Cerebellar cortex (tissue), 1 donor: ENCODE measurements around the gene FOXS1.

ENCODE experiments used
- DNase-seq: peaks from one replicate; pipeline ENCODE4 v3.0.0-alpha.2; 2015; ENCODE audit warnings: low spot score

The FOXS1 gene

GRCh38 chr20:31845300-31845863 is at the start of gene FOXS1:
FOXS1 (minus strand) TSS chr20:31845604; CDS start chr20:31845542, 62 bp downstream.
- DNase-seq = peak; percentile 66

- DNase-seq = peak; percentile 58
Observed at GRCh38 chr20:31890646-31891045, 45.2 kb upstream of the FOXS1 start.

- no peak for DNase-seq
Observed at GRCh38 chr20:31883829-31884228, 38.4 kb upstream of the FOXS1 start.

GRCh38 chr20:31881945-31882344 is 36.5 kb upstream of the FOXS1 start:
- DNase-seq = no peak

- DNase-seq = peak; percentile 94
Observed at GRCh38 chr20:31879143-31879987, 34.0 kb upstream of the FOXS1 start.

GRCh38 chr20:31877684-31878083 is 32.3 kb upstream of the FOXS1 start:
- DNase-seq = no peak

GRCh38 chr20:31875671-31876070 is 30.3 kb upstream of the FOXS1 start:
- DNase-seq = no peak

GRCh38 chr20:31872406-31872805 is 27.0 kb upstream of the FOXS1 start:
- DNase-seq = no peak

GRCh38 chr20:31871618-31871954 is 26.2 kb upstream of the FOXS1 start:
- no peak for DNase-seq

- DNase-seq = no peak
Observed at GRCh38 chr20:31870726-31871617, 25.6 kb upstream of the FOXS1 start.

- DNase-seq = no peak
Observed at GRCh38 chr20:31869942-31870725, 24.7 kb upstream of the FOXS1 start, which contains the start of the genes DUSP15 and TTLL9. DUSP15 (minus strand) TSS chr20:31870527; CDS start chr20:31870337, 190 bp downstream. TTLL9 (plus strand) TSS chr20:31870634; CDS start chr20:31871127, 493 bp downstream.

- no peak for DNase-seq
Observed at GRCh38 chr20:31869673-31869941, 24.2 kb upstream of the FOXS1 start.

GRCh38 chr20:31868853-31869672 is 23.7 kb upstream of the FOXS1 start:
- no peak for DNase-seq

- DNase-seq = no peak
Observed at GRCh38 chr20:31866221-31866620, 20.8 kb upstream of the FOXS1 start.

GRCh38 chr20:31864521-31865400 is 19.4 kb upstream of the FOXS1 start:
- no peak for DNase-seq

GRCh38 chr20:31863296-31864085 is 18.1 kb upstream of the FOXS1 start:
- DNase-seq = no peak

GRCh38 chr20:31862506-31862905 is 17.1 kb upstream of the FOXS1 start:
- DNase-seq = no peak

GRCh38 chr20:31862157-31862470 is 16.7 kb upstream of the FOXS1 start:
- DNase-seq = no peak

GRCh38 chr20:31861385-31862156 is 16.2 kb upstream of the FOXS1 start:
- peak; percentile 41 for DNase-seq
